ENCODE measurements around the gene TMEM106B. TPM values are rescaled to one million over a fixed set of nuclear protein-coding genes. Genes with fewer than 3 reads are reported as not detected.
"Not testable (repeated sequence)": the region's sequence is repeated elsewhere in the genome, so short reads cannot be mapped to it uniquely, and the experiment has no call there.

The TMEM106B gene
- total RNA-seq, 1 experiment from 2014 or later = 27.3 TPM

DNA sequence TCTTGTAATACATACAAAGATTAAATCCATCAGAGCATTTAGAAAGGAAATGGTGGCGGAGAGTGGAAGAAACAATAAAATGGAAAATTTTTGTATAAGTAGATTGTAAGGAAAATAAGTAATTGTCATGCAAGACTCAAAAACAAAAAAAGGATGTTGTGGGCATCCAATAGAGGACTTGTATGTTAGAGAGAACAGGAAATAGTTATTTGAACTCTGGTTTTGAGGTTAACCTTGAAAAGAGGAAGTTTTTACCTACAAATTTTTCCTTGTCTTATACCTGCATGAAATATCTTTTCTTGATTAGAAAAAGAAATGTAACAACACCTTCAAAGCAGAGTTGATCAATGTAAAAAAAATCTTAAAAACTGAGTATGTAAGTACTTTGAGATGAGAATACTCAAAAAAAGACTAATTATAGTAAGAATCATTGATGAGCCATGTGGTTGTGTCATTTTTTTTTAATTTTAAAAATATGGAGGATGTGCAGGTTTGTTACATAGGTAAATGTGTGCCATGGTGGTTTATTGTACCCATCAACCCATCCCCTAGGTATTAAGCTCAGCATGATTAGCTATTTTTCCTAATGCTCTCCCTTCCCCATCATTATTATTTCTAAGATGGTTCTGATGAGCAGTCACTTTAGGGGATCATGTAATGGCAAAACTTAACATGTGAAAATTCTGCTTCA is 11.9 kb downstream of the TMEM106B start:
- Mint-ChIP-seq H3K4me1 (peaks cover 16% of the 10 kb centered on the region), H3K36me3 (peaks cover 28% of the 10 kb centered on the region), H3K27ac (no peak overlapping the region), H3K27me3 (ENCODE audit: low read depth) (no peaks in the 10 kb centered on the region), H3K4me3 (no peak overlapping the region), H3K9me3 (peaks cover 10% of the 10 kb centered on the region)
- no peak for ATAC-seq
- ChIA-PET POLR2A (no interaction called here), CTCF (no interaction called here)
- no peak for DNase-seq (ENCODE audit: low spot score)
- TF ChIP-seq ETV6 (CRISPR knock-in tag; IDR thresholded peaks at IDR 0.05) (no peak), SMAD3 (CRISPR knock-in tag; IDR thresholded peaks at IDR 0.05; ENCODE audit: borderline replicate concordance) (no peak), GRHL2 (CRISPR knock-in tag; IDR thresholded peaks at IDR 0.05; ENCODE audit: insufficient replicate concordance, severe bottlenecking) (no peak), OVOL2 (CRISPR knock-in tag; IDR thresholded peaks at IDR 0.05; ENCODE audit: borderline replicate concordance) (no peak)

DNA sequence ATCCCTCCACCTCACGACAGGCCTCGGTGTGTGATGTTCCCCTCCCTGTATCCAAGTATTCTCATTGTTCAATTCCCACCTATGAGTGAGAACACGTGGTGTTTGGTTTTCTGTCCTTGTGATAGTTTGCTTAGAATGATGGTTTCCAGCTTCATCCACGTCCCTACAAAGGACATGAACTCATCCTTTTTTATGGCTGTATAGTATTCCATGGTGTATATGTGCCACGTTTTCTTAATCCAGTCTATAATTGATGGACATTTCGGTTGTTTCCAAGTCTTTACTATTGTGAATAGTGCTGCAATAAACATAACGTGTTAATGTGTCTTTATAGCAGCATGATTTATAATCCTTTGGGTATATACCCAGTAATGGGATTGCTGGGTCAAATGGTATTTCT is 13.9 kb downstream of the TMEM106B start:
- not testable (repeated sequence) for DNase-seq (ENCODE audit: low spot score); H3K4me3 Mint-ChIP-seq

DNA sequence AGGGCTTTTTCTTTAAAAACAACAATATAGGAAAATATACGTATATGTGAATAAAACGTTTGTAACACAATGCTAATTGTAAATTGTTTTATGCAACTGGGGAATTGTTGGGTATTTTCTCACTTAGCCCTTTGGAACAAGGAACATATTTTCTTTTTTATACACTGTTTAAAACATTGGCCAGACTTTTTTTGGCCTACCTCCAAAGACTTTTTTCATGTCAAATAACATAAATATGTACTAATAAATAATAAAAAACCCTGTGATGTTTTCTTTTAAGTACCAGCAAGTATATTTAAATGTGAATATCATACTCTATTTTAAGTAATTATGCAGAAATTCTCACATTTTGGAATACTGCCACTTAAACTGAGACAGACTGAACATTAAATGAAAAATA is 15.7 kb downstream of the TMEM106B start:
- Mint-ChIP-seq H3K4me3 (no peak overlapping the region), H3K4me1 (no peaks in the 10 kb centered on the region), H3K36me3 (peaks cover 24% of the 10 kb centered on the region), H3K9me3 (peaks cover 10% of the 10 kb centered on the region), H3K27me3 (ENCODE audit: low read depth) (no peaks in the 10 kb centered on the region), H3K27ac (no peak overlapping the region)
- DNase-seq (ENCODE audit: low spot score) = no peak
- ChIA-PET CTCF (no interaction called here), POLR2A (no interaction called here)
- TF ChIP-seq RELA (CRISPR knock-in tag; IDR thresholded peaks at IDR 0.05; ENCODE audit: borderline replicate concordance) (no peak), SMAD4 (CRISPR knock-in tag; IDR thresholded peaks at IDR 0.05) (no peak), NFE2L1 (CRISPR knock-in tag; IDR thresholded peaks at IDR 0.05) (no peak), ZNF219 (CRISPR knock-in tag; IDR thresholded peaks at IDR 0.05; ENCODE audit: borderline replicate concordance) (no peak), PRRX2 (CRISPR knock-in tag; IDR thresholded peaks at IDR 0.05) (no peak)
- TF ChIP-seq, protein P1, sequence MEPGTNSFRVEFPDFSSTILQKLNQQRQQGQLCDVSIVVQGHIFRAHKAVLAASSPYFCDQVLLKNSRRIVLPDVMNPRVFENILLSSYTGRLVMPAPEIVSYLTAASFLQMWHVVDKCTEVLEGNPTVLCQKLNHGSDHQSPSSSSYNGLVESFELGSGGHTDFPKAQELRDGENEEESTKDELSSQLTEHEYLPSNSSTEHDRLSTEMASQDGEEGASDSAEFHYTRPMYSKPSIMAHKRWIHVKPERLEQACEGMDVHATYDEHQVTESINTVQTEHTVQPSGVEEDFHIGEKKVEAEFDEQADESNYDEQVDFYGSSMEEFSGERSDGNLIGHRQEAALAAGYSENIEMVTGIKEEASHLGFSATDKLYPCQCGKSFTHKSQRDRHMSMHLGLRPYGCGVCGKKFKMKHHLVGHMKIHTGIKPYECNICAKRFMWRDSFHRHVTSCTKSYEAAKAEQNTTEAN (CRISPR knock-in tag; IDR thresholded peaks at IDR 0.05) = no peak
- no peak for ATAC-seq

More for the DNA sequence above, 13.9 kb downstream of the TMEM106B start:
- ATAC-seq; H3K27ac Mint-ChIP-seq; H3K27me3 Mint-ChIP-seq (ENCODE audit: low read depth); POLR2A ChIA-PET; H3K4me1 Mint-ChIP-seq; CTCF ChIA-PET: not testable (repeated sequence)
- Mint-ChIP-seq H3K9me3 (peaks cover 10% of the 10 kb centered on the region), H3K36me3 (peaks cover 28% of the 10 kb centered on the region)

DNA sequence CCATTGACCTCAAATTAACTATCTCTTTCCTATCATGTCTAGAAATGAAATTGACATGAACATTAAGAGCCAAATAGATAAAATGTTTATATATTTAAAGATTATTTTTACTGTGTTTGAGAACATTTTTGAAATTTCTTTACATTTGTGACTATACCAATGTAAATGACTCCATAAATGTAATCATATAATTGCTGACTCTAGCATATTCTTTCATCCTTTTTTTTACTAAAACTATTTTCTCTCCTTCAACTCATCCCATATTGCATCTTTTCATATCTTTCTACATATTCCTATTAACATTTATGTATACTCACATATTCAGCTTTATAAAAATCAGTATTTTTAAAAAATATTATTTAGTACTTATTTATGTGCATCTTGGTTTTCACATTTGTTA is 16.9 kb downstream of the TMEM106B start:
- H3K9me3 Mint-ChIP-seq = peaks cover 10% of the 10 kb centered on the region
- no peak overlapping the region for H3K4me3 Mint-ChIP-seq
- ChIA-PET POLR2A (no interaction called here), CTCF (no interaction called here)
- no peak overlapping the region for H3K27ac Mint-ChIP-seq
- no peak for DNase-seq (ENCODE audit: low spot score)
- no peaks in the 10 kb centered on the region for H3K27me3 Mint-ChIP-seq (ENCODE audit: low read depth)
- no peak for ATAC-seq
- no peaks in the 10 kb centered on the region for H3K4me1 Mint-ChIP-seq
- peaks cover 24% of the 10 kb centered on the region for H3K36me3 Mint-ChIP-seq
- TF ChIP-seq, protein P2, sequence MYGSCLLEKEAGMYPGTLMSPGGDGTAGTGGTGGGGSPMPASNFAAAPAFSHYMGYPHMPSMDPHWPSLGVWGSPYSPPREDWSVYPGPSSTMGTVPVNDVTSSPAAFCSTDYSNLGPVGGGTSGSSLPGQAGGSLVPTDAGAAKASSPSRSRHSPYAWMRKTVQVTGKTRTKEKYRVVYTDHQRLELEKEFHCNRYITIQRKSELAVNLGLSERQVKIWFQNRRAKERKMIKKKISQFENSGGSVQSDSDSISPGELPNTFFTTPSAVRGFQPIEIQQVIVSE (CRISPR knock-in tag; IDR thresholded peaks at IDR 0.05; ENCODE audit: borderline replicate concordance) = no peak
- TF ChIP-seq RORB (CRISPR knock-in tag; IDR thresholded peaks at IDR 0.05) (no peak), TEAD4 (CRISPR knock-in tag; IDR thresholded peaks at IDR 0.05) (no peak), NFYB (CRISPR knock-in tag; conservative IDR thresholded peaks at IDR 0.05; ENCODE audit: low read depth) (no peak), PRRX2 (CRISPR knock-in tag; IDR thresholded peaks at IDR 0.05) (no peak), SMAD4 (CRISPR knock-in tag; IDR thresholded peaks at IDR 0.05) (no peak), FOXP1 (CRISPR knock-in tag; IDR thresholded peaks at IDR 0.05; ENCODE audit: borderline replicate concordance) (no peak), GTF2I (CRISPR knock-in tag; conservative IDR thresholded peaks at IDR 0.05) (no peak), ZNF416 (CRISPR knock-in tag; IDR thresholded peaks at IDR 0.05) (no peak), ZNF138 (CRISPR knock-in tag; conservative IDR thresholded peaks at IDR 0.05) (no peak), JAZF1 (CRISPR knock-in tag; IDR thresholded peaks at IDR 0.05) (no peak), FOXJ3 (CRISPR knock-in tag; IDR thresholded peaks at IDR 0.05; ENCODE audit: borderline replicate concordance) (no peak), SMAD3 (CRISPR knock-in tag; IDR thresholded peaks at IDR 0.05; ENCODE audit: borderline replicate concordance) (no peak)
- TF ChIP-seq, protein P3, sequence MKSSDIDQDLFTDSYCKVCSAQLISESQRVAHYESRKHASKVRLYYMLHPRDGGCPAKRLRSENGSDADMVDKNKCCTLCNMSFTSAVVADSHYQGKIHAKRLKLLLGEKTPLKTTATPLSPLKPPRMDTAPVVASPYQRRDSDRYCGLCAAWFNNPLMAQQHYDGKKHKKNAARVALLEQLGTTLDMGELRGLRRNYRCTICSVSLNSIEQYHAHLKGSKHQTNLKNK (CRISPR knock-in tag; IDR thresholded peaks at IDR 0.05) = no peak
- TF ChIP-seq, protein P4, sequence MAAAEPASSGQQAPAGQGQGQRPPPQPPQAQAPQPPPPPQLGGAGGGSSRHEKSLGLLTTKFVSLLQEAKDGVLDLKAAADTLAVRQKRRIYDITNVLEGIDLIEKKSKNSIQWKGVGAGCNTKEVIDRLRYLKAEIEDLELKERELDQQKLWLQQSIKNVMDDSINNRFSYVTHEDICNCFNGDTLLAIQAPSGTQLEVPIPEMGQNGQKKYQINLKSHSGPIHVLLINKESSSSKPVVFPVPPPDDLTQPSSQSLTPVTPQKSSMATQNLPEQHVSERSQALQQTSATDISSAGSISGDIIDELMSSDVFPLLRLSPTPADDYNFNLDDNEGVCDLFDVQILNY (CRISPR knock-in tag; IDR thresholded peaks at IDR 0.05) = no peak
- TF ChIP-seq, protein P5, sequence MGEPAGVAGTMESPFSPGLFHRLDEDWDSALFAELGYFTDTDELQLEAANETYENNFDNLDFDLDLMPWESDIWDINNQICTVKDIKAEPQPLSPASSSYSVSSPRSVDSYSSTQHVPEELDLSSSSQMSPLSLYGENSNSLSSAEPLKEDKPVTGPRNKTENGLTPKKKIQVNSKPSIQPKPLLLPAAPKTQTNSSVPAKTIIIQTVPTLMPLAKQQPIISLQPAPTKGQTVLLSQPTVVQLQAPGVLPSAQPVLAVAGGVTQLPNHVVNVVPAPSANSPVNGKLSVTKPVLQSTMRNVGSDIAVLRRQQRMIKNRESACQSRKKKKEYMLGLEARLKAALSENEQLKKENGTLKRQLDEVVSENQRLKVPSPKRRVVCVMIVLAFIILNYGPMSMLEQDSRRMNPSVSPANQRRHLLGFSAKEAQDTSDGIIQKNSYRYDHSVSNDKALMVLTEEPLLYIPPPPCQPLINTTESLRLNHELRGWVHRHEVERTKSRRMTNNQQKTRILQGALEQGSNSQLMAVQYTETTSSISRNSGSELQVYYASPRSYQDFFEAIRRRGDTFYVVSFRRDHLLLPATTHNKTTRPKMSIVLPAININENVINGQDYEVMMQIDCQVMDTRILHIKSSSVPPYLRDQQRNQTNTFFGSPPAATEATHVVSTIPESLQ (CRISPR knock-in tag; IDR thresholded peaks at IDR 0.05) = no peak

All from WTC11 (cell line).